HG03469 (cell line): ENCODE results near the gene CHCHD3.
"Not testable (repeated sequence)": the region's sequence is repeated elsewhere in the genome, so short reads cannot be mapped to it uniquely, and the experiment has no call there.

Source experiments
- ATAC-seq: cut with Tn5 transposase; IDR thresholded peaks from one replicate; pipeline ENCODE4 v1.9.1; 2021; ENCODE audit warnings: mild to moderate bottlenecking, moderate library complexity, moderate number of reproducible peaks; ENCODE audit not compliant: unreplicated experiment

CHCHD3 gene

GRCh38 chr7:132910657-132911056 is 171.2 kb downstream of the CHCHD3 start:
- no peak for ATAC-seq

GRCh38 chr7:132907380-132907940 is 174.4 kb downstream of the CHCHD3 start:
- no peak for ATAC-seq

GRCh38 chr7:132906193-132906835 is 175.6 kb downstream of the CHCHD3 start:
- ATAC-seq: no peak

GRCh38 chr7:132905136-132905535 is 176.8 kb downstream of the CHCHD3 start:
- ATAC-seq: not testable (repeated sequence)

- no peak for ATAC-seq
These were observed 177.7 kb downstream of the CHCHD3 start for GRCh38 chr7:132904209-132904608.

GRCh38 chr7:132902294-132902693 is 179.6 kb downstream of the CHCHD3 start:
- not testable (repeated sequence) for ATAC-seq

GRCh38 chr7:132901241-132901640 is 180.6 kb downstream of the CHCHD3 start:
- no peak for ATAC-seq

GRCh38 chr7:132899833-132900232 is 182.1 kb downstream of the CHCHD3 start:
- ATAC-seq: no peak

GRCh38 chr7:132898641-132899175 is 183.2 kb downstream of the CHCHD3 start:
- not testable (repeated sequence) for ATAC-seq

GRCh38 chr7:132897093-132897687 is 184.7 kb downstream of the CHCHD3 start:
- ATAC-seq: no peak

GRCh38 chr7:132895231-132895630 is 186.7 kb downstream of the CHCHD3 start:
- ATAC-seq: no peak

GRCh38 chr7:132893560-132893959 is 188.3 kb downstream of the CHCHD3 start:
- no peak for ATAC-seq

- not testable (repeated sequence) for ATAC-seq
These were observed 189.1 kb downstream of the CHCHD3 start for GRCh38 chr7:132892744-132893143.

GRCh38 chr7:132891554-132891953 is 190.3 kb downstream of the CHCHD3 start:
- no peak for ATAC-seq

- peak; percentile 38 for ATAC-seq
These were observed 199.0 kb downstream of the CHCHD3 start for GRCh38 chr7:132882714-132883428.

- no peak for ATAC-seq
These were observed 200.6 kb downstream of the CHCHD3 start for GRCh38 chr7:132881317-132881716.

- no peak for ATAC-seq
These were observed 202.3 kb downstream of the CHCHD3 start for GRCh38 chr7:132879579-132879978.

GRCh38 chr7:132878204-132878919 is 203.5 kb downstream of the CHCHD3 start:
- ATAC-seq: no peak

- ATAC-seq: no peak
These were observed 204.3 kb downstream of the CHCHD3 start for GRCh38 chr7:132877573-132877972.

GRCh38 chr7:132876576-132876975 is 205.3 kb downstream of the CHCHD3 start:
- ATAC-seq: no peak

- no peak for ATAC-seq
These were observed 209.9 kb downstream of the CHCHD3 start for GRCh38 chr7:132872034-132872433.
